Measurements from ENCODE around the gene UMODL1.

The UMODL1 gene

DNA sequence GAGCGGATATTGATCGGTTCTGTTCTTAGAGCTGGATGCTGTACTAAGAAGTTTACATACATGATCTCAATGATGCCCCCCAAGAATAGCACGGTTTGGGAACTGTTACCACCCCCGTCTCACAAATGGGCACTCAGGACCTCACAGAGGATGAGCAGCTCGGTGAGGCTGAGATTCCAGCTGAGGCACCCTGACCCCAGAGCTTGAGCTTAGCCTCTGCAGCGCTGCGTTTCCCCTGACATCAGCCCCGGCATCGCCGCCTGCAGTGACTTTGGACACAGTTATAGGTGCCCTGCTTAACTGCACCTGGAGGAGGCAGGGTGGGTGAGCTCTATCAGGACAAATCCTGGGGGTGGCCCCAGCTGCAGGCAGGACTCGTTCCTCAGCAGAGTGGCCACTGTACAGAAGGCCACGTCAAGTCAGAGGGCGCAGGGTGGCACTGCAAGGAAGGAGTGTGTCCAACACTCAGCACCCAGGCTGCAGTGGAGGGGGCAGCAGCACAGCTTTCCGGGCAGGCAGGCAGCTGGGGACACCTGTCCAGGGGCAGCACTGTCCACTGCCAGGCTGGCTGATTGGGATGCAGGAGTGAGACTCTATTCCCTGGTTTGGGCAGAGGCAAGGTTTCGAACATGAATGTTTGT lies 82.0 kb downstream of the UMODL1 start:
- no peak overlapping the region for H3K4me3 ChIP-seq (replicated peaks; ENCODE audit: low read depth, low read length)
- DNase-seq (ENCODE audit: extremely low read depth, low read depth), result no peak
- no peak for TF ChIP-seq CTCF (IDR thresholded peaks at IDR 0.05; ENCODE audit: low read depth, low read length, missing control alignments)

GRCh38 chr21:42153746-42154145 lies 82.6 kb downstream of the UMODL1 start:
- no peak for TF ChIP-seq CTCF (IDR thresholded peaks at IDR 0.05; ENCODE audit: low read depth, low read length, missing control alignments)
- no peak for DNase-seq (ENCODE audit: extremely low read depth, low read depth)

GRCh38 chr21:42154237-42155044 lies 83.3 kb downstream of the UMODL1 start:
- DNase-seq (ENCODE audit: extremely low read depth, low read depth), result no peak
- H3K4me3 ChIP-seq (replicated peaks; ENCODE audit: low read depth, low read length), result no peak overlapping the region
- TF ChIP-seq CTCF (IDR thresholded peaks at IDR 0.05; ENCODE audit: low read depth, low read length, missing control alignments), result no peak

More at GRCh38 chr21:42153746-42154145, 82.6 kb downstream of the UMODL1 start:
- no peak overlapping the region for H3K4me3 ChIP-seq (replicated peaks; ENCODE audit: low read depth, low read length)

DNA sequence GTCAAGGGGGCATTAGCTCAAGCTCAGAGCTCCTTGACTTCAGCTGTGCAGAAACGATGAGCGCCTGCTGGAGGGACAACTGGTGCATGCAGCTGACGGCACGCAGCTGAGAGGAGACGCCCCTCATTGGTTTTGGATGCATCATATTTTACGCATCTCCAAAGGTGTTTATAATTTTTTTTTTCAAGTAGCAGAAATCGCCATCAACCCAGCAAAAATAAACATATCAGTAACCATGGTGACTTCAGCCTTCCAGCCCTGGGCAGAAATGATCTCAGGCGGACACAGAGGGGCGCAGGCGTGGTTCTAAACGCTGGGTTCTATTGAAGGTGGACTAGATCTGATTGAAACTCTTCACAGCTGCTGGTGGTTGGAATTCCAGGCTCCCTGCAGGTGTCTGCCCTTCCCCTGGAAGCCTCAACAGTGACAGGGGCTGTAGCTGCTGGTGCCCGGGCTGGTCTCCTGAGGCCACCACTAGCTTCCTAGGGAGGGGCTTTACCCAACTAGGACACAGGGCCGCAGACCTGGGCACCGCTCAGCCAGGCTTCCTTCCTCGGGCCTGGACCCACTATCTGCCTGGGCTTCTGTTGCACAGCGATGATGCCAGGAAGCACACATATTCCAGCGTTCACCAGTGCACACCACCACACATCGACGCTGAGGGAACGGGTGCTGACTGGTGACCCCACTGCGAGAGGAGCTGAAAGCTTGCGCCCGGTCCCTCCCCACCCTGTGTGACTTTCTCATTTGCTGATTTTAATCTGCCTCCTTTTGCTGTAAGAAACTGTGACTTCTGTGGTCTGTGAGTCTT lies 84.1 kb downstream of the UMODL1 start:
- no peak for TF ChIP-seq CTCF (IDR thresholded peaks at IDR 0.05; ENCODE audit: low read depth, low read length, missing control alignments)
- DNase-seq (ENCODE audit: extremely low read depth, low read depth), result no peak
- H3K4me3 ChIP-seq (replicated peaks; ENCODE audit: low read depth, low read length), result no peak overlapping the region

DNA sequence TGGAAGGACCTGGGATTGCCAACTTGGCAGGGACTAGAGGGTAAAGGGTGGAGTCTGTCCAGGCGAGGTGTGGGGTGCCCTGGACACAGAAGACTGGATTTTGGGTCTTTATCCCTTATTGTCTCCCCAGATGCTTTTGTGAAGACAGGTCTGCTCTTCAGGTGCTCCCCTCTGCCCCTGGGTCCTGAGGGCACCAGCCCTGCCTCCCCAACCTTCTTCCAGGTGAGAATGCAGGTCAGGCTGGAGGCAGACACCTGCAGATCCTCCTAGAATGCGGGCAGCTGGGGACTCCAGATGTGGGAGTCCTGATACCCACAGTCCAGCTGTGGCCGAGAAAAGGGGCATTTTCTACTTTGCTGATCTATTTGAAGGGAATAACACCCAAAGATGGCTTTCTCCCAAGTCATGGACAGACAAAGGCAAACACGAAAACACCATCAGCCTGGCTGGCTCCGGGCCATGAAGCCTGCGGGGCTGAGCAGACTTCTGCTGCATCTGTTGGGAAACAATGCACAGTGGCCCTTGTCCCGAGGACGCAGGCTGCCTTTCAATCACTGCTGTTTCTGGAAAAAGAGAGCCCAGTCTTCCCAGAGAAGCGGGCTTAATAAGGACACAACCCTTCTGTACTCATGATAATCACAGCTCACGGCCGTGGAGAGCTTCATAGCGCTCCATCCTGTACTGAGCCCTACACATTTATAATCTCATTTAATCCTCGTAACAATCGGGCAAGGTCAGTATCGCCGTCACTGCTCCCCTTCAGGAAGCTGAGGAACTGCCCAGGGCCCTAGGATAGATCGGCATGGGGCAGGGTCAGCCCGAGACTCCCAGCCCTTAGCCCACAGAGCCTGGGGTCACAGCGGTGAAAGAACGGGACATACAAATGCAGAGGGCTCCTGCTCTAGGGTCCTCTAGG lies 85.8 kb downstream of the UMODL1 start:
- no peak for DNase-seq (ENCODE audit: extremely low read depth, low read depth)
- no peak overlapping the region for H3K4me3 ChIP-seq (replicated peaks; ENCODE audit: low read depth, low read length)
- no peak for TF ChIP-seq CTCF (IDR thresholded peaks at IDR 0.05; ENCODE audit: low read depth, low read length, missing control alignments)
